Activated CD8-positive, alpha-beta T cell treated with anti-CD3 and anti-CD28 coated beads for 36 hours (primary cell): ENCODE data around the gene AMMECR1L. TPM values are rescaled to one million over a fixed set of nuclear protein-coding genes. Genes with fewer than 3 reads are reported as not detected.
"Not testable (repeated sequence)": the region's sequence is repeated elsewhere in the genome, so short reads cannot be mapped to it uniquely, and the experiment has no call there.

Experiments
- ATAC-seq: fragments of 200-7000 bp; cut with Tn5 transposase; one replicate; pipeline ENCODE4 v1.10.0; 2021; ENCODE audit warnings: mild to moderate bottlenecking, moderate library complexity
- CTCF ChIA-PET: fragments of 350-600 bp; sonication (Branson Sonifier 250); formaldehyde crosslinking; loops from one replicate; lab custom pipeline; 2021; ENCODE audit warnings: antibody characterized with exemption; lab: Charles Lee
- POLR2A ChIA-PET: fragments of 350-600 bp; sonication (Branson Sonifier 250); formaldehyde crosslinking; loops from one replicate; lab custom pipeline; 2021; ENCODE audit warnings: antibody characterized with exemption; lab: Charles Lee
- DNase-seq: peaks from one replicate; pipeline ENCODE4 v3.0.0-alpha.2; 2020
- H3K27ac Mint-ChIP-seq: one replicate; pipeline ENCODE4 v1.8.0; 2021; ENCODE audit warnings: mild to moderate bottlenecking, mixed read lengths
- H3K27me3 Mint-ChIP-seq: one replicate; pipeline ENCODE4 v1.8.0; 2021; ENCODE audit warnings: mixed read lengths
- H3K36me3 Mint-ChIP-seq: one replicate; pipeline ENCODE4 v1.8.0; 2021; ENCODE audit warnings: low read depth, mixed read lengths
- H3K4me1 Mint-ChIP-seq: one replicate; pipeline ENCODE4 v1.8.0; 2021; ENCODE audit warnings: low read depth, mixed read lengths
- H3K4me3 Mint-ChIP-seq: one replicate; pipeline ENCODE4 v1.8.0; 2021; ENCODE audit warnings: mild to moderate bottlenecking, moderate library complexity, mixed read lengths
- H3K9me3 Mint-ChIP-seq: one replicate; pipeline ENCODE4 v1.8.0; 2021; ENCODE audit warnings: mixed read lengths
- CTCF ChIP-seq: fragments of 200-600 bp; IDR thresholded peaks from one replicate; pipeline ENCODE4 v1.8.0; 2022; ENCODE audit warnings: antibody characterized with exemption, mild to moderate bottlenecking
- intact Hi-C: fragments of 100-400 bp; cut with micrococcal nuclease; formaldehyde crosslinking; loops from one replicate; pipeline ENCODE4 v1.10.0; 2022
- total RNA-seq, 2 experiments: library from RNA; stranded (reverse); gene quantifications; one replicate each; pipeline ENCODE4 v1.2.3, GENCODE V29; 2021

The AMMECR1L gene
- total RNA-seq, 2 experiments from 2014 or later = 12.5 to 13.1 TPM

GRCh38 chr2:127820080-127820668, 65.6 kb downstream of the AMMECR1L start:
- intact Hi-C loops = no loop called here
- no peak for TF ChIP-seq CTCF
- H3K9me3 Mint-ChIP-seq = peaks cover 18% of the 10 kb centered on the region
- CTCF ChIA-PET = no interaction called here
- H3K27me3 Mint-ChIP-seq = no peaks in the 10 kb centered on the region
- no peak for DNase-seq
- ATAC-seq = no peak
- H3K4me1 Mint-ChIP-seq = no peaks in the 10 kb centered on the region
- no peaks in the 10 kb centered on the region for H3K36me3 Mint-ChIP-seq
- no peak overlapping the region for H3K27ac Mint-ChIP-seq
- POLR2A ChIA-PET = interaction anchor here (0.8 kb wide), 1 partner anchor 9 kb away, joined by 4 read pairs; no protein-coding TSS in a partner anchor
- no peak overlapping the region for H3K4me3 Mint-ChIP-seq

GRCh38 chr2:127818794-127819425, 66.8 kb downstream of the AMMECR1L start:
- Mint-ChIP-seq H3K27me3 (no peaks in the 10 kb centered on the region), H3K9me3 (peaks cover 18% of the 10 kb centered on the region), H3K27ac (no peak overlapping the region), H3K4me1 (no peaks in the 10 kb centered on the region), H3K36me3 (no peaks in the 10 kb centered on the region), H3K4me3 (no peak overlapping the region)
- POLR2A ChIA-PET = interaction anchor here (0.8 kb wide), 1 partner anchor 14 kb away, joined by 4 read pairs; no protein-coding TSS in a partner anchor
- DNase-seq = no peak
- intact Hi-C loops = no loop called here
- ATAC-seq = no peak
- TF ChIP-seq CTCF = no peak
- CTCF ChIA-PET = no interaction called here

- H3K9me3 Mint-ChIP-seq = peaks cover 18% of the 10 kb centered on the region
- ChIA-PET CTCF (no interaction called here), POLR2A (interaction anchor here (0.8 kb wide), 1 partner anchor 13 kb away, joined by 4 read pairs; no protein-coding TSS in a partner anchor)
- no peak for TF ChIP-seq CTCF
- H3K27ac Mint-ChIP-seq = no peak overlapping the region
- no peak for ATAC-seq
- no peaks in the 10 kb centered on the region for H3K4me1 Mint-ChIP-seq
- no peak for DNase-seq
- H3K27me3 Mint-ChIP-seq = peaks cover under 1% of the 10 kb centered on the region
- no peaks in the 10 kb centered on the region for H3K36me3 Mint-ChIP-seq
- intact Hi-C loops = no loop called here
- H3K4me3 Mint-ChIP-seq = no peak overlapping the region
These were observed 67.5 kb downstream of the AMMECR1L start for GRCh38 chr2:127818241-127818640.

- no peak for TF ChIP-seq CTCF
- ChIA-PET CTCF (interaction anchor here (1.4 kb wide), 1 partner anchor 9 kb away, joined by 3 read pairs; no protein-coding TSS in a partner anchor), POLR2A (no interaction called here)
- ATAC-seq = no peak
- DNase-seq = no peak
- Mint-ChIP-seq H3K27me3 (peaks cover 3% of the 10 kb centered on the region), H3K27ac (no peak overlapping the region), H3K9me3 (peaks cover 3% of the 10 kb centered on the region), H3K4me1 (peaks cover 11% of the 10 kb centered on the region), H3K4me3 (no peak overlapping the region), H3K36me3 (peaks cover 10% of the 10 kb centered on the region)
- intact Hi-C loops = no loop called here
These were observed 71.1 kb downstream of the AMMECR1L start for GRCh38 chr2:127814677-127815076.

GRCh38 chr2:127812441-127812840, 73.3 kb downstream of the AMMECR1L start:
- ATAC-seq, H3K4me3 Mint-ChIP-seq, intact Hi-C loops, H3K9me3 Mint-ChIP-seq, H3K27me3 Mint-ChIP-seq, H3K27ac Mint-ChIP-seq, DNase-seq: not testable (repeated sequence)
- Mint-ChIP-seq H3K4me1 (peaks cover 25% of the 10 kb centered on the region), H3K36me3 (peaks cover 18% of the 10 kb centered on the region)
- POLR2A ChIA-PET = interaction anchor here (1.4 to 1.8 kb wide), 4 partner anchors 10 to 136 kb away, joined by 3 to 12 read pairs (median 5); no protein-coding TSS in a partner anchor
- CTCF ChIA-PET = interaction anchor here (1.2 to 3.6 kb wide), 4 partner anchors 17 to 223 kb away, joined by 3 to 8 read pairs (median 4); no protein-coding TSS in a partner anchor

Other genes starting within 250 kb of the AMMECR1L start
- gene GPR17, start 239.8 kb downstream of the AMMECR1L start, total RNA-seq = not detected
- gene LIMS2, start 210.4 kb downstream of the AMMECR1L start, total RNA-seq = 10 to 100 TPM; 22.1 to 23.6 TPM
- gene SFT2D3, start 184.5 kb downstream of the AMMECR1L start, total RNA-seq = 1 to 10 TPM; 3.9 to 4.4 TPM
- gene WDR33, start 74.8 kb downstream of the AMMECR1L start, total RNA-seq = 10 to 100 TPM; 71.4 to 74.6 TPM
- 10 to 100 TPM; 72.5 to 75.0 TPM for gene POLR2D, start 27.8 kb downstream of the AMMECR1L start, total RNA-seq
- 10 to 100 TPM; 24.4 to 31.9 TPM for gene SAP130, start 142.1 kb upstream of the AMMECR1L start, total RNA-seq
- gene UGGT1, start 205.2 kb upstream of the AMMECR1L start, total RNA-seq = 10 to 100 TPM; 47.7 to 51.6 TPM